Measurements from ENCODE around the gene SFMBT1. TPM values are rescaled to one million over a fixed set of nuclear protein-coding genes. Genes with fewer than 3 reads are reported as not detected.
A peak's percentile ranks its signal among the peaks of the same experiment; 100 is the strongest.

The SFMBT1 gene
- total and polyA plus RNA-seq, 2 donors (not counting 1 experiment from before 2014, with no cell fraction given): 3.7 to 5.6 TPM

DNA sequence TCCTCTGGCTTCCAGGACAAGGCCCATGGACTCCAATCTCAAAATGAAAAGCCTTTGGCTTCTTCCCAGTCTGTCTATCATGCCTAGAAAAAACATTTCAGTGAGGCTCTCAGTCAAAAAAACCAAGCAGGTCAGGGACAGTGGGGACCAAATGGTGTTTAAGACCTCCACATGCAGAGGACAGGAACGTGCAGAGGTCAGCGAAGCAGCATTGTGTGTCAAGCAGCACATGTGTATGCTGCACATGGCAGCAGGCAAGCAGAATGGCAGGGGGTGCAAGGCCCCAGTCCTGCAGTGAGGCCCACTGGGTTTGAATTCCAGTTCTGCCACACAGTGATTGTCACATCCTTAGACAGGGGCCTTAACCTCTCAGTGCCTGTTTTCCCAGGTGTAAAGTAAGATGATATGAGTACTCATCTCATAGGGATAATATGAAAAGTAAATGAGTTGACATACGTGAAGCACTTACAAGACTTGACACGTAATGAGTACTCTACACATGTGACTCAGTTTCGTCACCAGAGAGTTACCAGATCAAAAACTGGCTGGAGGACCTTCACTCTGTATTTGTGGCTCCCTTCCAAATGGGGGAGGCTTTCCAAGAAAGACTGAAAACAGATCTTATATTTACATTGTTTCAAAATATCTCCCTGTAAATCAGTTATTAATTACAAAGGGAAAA lies 159.7 kb downstream of the SFMBT1 start:
- no peaks in the 10 kb centered on the region for H3K9me3 ChIP-seq (ENCODE audit: control insufficient read depth, insufficient read depth, low read depth, low read length)
- TF ChIP-seq EZH2 (IDR thresholded peaks at IDR 0.05; ENCODE audit: low read length, missing control alignments): no peak
- TF ChIP-seq, protein P1, sequence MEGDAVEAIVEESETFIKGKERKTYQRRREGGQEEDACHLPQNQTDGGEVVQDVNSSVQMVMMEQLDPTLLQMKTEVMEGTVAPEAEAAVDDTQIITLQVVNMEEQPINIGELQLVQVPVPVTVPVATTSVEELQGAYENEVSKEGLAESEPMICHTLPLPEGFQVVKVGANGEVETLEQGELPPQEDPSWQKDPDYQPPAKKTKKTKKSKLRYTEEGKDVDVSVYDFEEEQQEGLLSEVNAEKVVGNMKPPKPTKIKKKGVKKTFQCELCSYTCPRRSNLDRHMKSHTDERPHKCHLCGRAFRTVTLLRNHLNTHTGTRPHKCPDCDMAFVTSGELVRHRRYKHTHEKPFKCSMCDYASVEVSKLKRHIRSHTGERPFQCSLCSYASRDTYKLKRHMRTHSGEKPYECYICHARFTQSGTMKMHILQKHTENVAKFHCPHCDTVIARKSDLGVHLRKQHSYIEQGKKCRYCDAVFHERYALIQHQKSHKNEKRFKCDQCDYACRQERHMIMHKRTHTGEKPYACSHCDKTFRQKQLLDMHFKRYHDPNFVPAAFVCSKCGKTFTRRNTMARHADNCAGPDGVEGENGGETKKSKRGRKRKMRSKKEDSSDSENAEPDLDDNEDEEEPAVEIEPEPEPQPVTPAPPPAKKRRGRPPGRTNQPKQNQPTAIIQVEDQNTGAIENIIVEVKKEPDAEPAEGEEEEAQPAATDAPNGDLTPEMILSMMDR (conservative IDR thresholded peaks at IDR 0.05 in 1 of 2, IDR thresholded peaks at IDR 0.05 in 1 of 2; ENCODE audit: low read depth in 1 of 2, low read length in 2 of 2): no peak
- H4K20me1 ChIP-seq (ENCODE audit: control insufficient read depth, extremely low read depth, insufficient read depth, low read length): no peaks in the 10 kb centered on the region
- H3K27ac ChIP-seq (ENCODE audit: insufficient read depth, low read length): no peak overlapping the region
- DNase-seq (ENCODE audit: low read depth in 2 of 2): no peak
- H3K4me1 ChIP-seq (ENCODE audit: control insufficient read depth, extremely low read depth, insufficient read depth, low read length): peaks cover 2% of the 10 kb centered on the region
- no peaks in the 10 kb centered on the region for H3K27me3 ChIP-seq (ENCODE audit: control insufficient read depth, insufficient read depth, low read length)
- H3K9ac ChIP-seq (ENCODE audit: insufficient read depth, low read length): no peak overlapping the region
- H3K4me3 ChIP-seq (replicated peaks in 1 of 4; ENCODE audit: control extremely low read depth in 1 of 4, insufficient read depth in 1 of 4, low read depth in 3 of 4, low read length in 4 of 4): no peak overlapping the region
- H2AFZ ChIP-seq (ENCODE audit: low read length): no peak overlapping the region
- no peaks in the 10 kb centered on the region for H3K36me3 ChIP-seq (ENCODE audit: control insufficient read depth, insufficient read depth, low read length)
- peaks cover 18% of the 10 kb centered on the region for H3K79me2 ChIP-seq (ENCODE audit: control insufficient read depth, insufficient read depth, low read length)
- H3K4me2 ChIP-seq (ENCODE audit: extremely low read depth, insufficient read depth, low read length): no peak overlapping the region

DNA sequence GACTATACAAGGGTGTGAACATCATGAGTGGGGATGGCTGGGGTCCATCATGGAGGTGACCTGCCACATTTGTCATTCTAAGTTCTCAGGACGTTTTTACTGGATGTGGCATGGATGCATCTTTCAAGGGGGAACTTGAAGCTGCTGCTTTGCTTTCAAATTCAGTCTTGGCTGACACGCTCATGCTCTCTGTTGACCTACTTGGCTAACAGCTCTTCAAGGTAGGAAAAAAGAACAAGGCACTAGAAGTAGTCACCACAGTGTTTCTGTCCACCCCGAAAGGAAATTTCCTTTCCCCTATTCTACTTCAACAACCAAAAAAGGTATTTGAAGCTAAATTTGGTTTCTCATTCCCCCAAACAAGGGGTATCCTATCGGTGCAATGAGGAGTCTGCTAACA lies 163.5 kb downstream of the SFMBT1 start:
- Histone ChIP-seq H4K20me1 (ENCODE audit: control insufficient read depth, extremely low read depth, insufficient read depth, low read length) (no peaks in the 10 kb centered on the region), H3K4me3 (replicated peaks in 1 of 4; ENCODE audit: control extremely low read depth in 1 of 4, insufficient read depth in 1 of 4, low read depth in 3 of 4, low read length in 4 of 4) (no peak overlapping the region), H3K9ac (ENCODE audit: insufficient read depth, low read length) (no peak overlapping the region), H3K79me2 (ENCODE audit: control insufficient read depth, insufficient read depth, low read length) (peaks cover 3% of the 10 kb centered on the region), H3K4me2 (ENCODE audit: extremely low read depth, insufficient read depth, low read length) (no peak overlapping the region), H3K27me3 (ENCODE audit: control insufficient read depth, insufficient read depth, low read length) (no peaks in the 10 kb centered on the region), H3K4me1 (ENCODE audit: control insufficient read depth, extremely low read depth, insufficient read depth, low read length) (no peaks in the 10 kb centered on the region), H3K27ac (ENCODE audit: insufficient read depth, low read length) (no peak overlapping the region), H3K36me3 (ENCODE audit: control insufficient read depth, insufficient read depth, low read length) (peaks cover 3% of the 10 kb centered on the region), H3K9me3 (ENCODE audit: control insufficient read depth, insufficient read depth, low read depth, low read length) (no peaks in the 10 kb centered on the region), H2AFZ (ENCODE audit: low read length) (no peak overlapping the region)
- DNase-seq (ENCODE audit: low read depth in 2 of 2): no peak
- no peak for TF ChIP-seq EZH2 (IDR thresholded peaks at IDR 0.05; ENCODE audit: low read length, missing control alignments)
- TF ChIP-seq, protein P1 (conservative IDR thresholded peaks at IDR 0.05 in 1 of 2, IDR thresholded peaks at IDR 0.05 in 1 of 2; ENCODE audit: low read depth in 1 of 2, low read length in 2 of 2): no peak

DNA sequence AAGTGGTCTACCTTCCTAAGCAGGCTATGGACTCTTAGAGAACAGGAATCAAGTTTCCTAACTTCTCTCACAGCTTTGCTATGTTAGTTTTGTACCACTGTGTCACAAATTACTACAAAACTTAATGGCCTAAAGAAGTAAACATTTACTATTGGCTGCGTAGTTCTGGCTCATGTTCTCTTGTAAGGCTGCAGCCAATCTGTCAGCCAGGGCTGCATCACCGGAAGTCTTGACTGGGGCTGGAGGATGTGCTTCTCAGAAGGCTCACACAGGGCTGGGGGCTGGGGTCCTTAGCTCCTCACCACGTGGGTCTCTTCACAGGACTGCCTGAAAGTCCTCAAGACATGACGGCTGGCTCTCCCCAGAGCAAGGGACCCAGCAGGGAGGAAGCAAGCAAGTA lies 164.0 kb downstream of the SFMBT1 start:
- no peak overlapping the region for H3K4me3 ChIP-seq (replicated peaks in 1 of 4; ENCODE audit: control extremely low read depth in 1 of 4, insufficient read depth in 1 of 4, low read depth in 3 of 4, low read length in 4 of 4)
- H3K79me2 ChIP-seq (ENCODE audit: control insufficient read depth, insufficient read depth, low read length): no peaks in the 10 kb centered on the region
- DNase-seq (ENCODE audit: low read depth in 2 of 2): peak in 1 of 2 donors; percentile 24
- no peaks in the 10 kb centered on the region for H3K27me3 ChIP-seq (ENCODE audit: control insufficient read depth, insufficient read depth, low read length)
- no peaks in the 10 kb centered on the region for H3K9me3 ChIP-seq (ENCODE audit: control insufficient read depth, insufficient read depth, low read depth, low read length)
- no peaks in the 10 kb centered on the region for H3K4me1 ChIP-seq (ENCODE audit: control insufficient read depth, extremely low read depth, insufficient read depth, low read length)
- no peak overlapping the region for H3K9ac ChIP-seq (ENCODE audit: insufficient read depth, low read length)
- no peak for TF ChIP-seq EZH2 (IDR thresholded peaks at IDR 0.05; ENCODE audit: low read length, missing control alignments)
- TF ChIP-seq, protein P1 (conservative IDR thresholded peaks at IDR 0.05 in 1 of 2, IDR thresholded peaks at IDR 0.05 in 1 of 2; ENCODE audit: low read depth in 1 of 2, low read length in 2 of 2): no peak
- no peaks in the 10 kb centered on the region for H4K20me1 ChIP-seq (ENCODE audit: control insufficient read depth, extremely low read depth, insufficient read depth, low read length)
- no peak overlapping the region for H2AFZ ChIP-seq (ENCODE audit: low read length)
- H3K27ac ChIP-seq (ENCODE audit: insufficient read depth, low read length): no peak overlapping the region
- peaks cover 3% of the 10 kb centered on the region for H3K36me3 ChIP-seq (ENCODE audit: control insufficient read depth, insufficient read depth, low read length)
- H3K4me2 ChIP-seq (ENCODE audit: extremely low read depth, insufficient read depth, low read length): no peak overlapping the region
